Measurements from ENCODE around the gene STK32A.

The STK32A gene

GRCh38 chr5:147406636-147407035 is 171.8 kb downstream of the STK32A start:
- no peak for DNase-seq
- Histone ChIP-seq H3K4me3 (ENCODE audit: low read depth, low read length) (no peak overlapping the region), H3K27ac (peak overlapping the region; percentile 54), H3K27me3 (replicated peaks) (no peaks in the 10 kb centered on the region), H3K36me3 (replicated peaks) (no peaks in the 10 kb centered on the region)
- in situ Hi-C loops (cut with HindIII; ENCODE audit: low pct_ligation_motif_present, low sequenced_read_pairs) = no loop called here
- TF ChIP-seq, protein P1, sequence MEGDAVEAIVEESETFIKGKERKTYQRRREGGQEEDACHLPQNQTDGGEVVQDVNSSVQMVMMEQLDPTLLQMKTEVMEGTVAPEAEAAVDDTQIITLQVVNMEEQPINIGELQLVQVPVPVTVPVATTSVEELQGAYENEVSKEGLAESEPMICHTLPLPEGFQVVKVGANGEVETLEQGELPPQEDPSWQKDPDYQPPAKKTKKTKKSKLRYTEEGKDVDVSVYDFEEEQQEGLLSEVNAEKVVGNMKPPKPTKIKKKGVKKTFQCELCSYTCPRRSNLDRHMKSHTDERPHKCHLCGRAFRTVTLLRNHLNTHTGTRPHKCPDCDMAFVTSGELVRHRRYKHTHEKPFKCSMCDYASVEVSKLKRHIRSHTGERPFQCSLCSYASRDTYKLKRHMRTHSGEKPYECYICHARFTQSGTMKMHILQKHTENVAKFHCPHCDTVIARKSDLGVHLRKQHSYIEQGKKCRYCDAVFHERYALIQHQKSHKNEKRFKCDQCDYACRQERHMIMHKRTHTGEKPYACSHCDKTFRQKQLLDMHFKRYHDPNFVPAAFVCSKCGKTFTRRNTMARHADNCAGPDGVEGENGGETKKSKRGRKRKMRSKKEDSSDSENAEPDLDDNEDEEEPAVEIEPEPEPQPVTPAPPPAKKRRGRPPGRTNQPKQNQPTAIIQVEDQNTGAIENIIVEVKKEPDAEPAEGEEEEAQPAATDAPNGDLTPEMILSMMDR (IDR thresholded peaks at IDR 0.05; ENCODE audit: low read depth, low read length, missing control alignments) = no peak

DNA sequence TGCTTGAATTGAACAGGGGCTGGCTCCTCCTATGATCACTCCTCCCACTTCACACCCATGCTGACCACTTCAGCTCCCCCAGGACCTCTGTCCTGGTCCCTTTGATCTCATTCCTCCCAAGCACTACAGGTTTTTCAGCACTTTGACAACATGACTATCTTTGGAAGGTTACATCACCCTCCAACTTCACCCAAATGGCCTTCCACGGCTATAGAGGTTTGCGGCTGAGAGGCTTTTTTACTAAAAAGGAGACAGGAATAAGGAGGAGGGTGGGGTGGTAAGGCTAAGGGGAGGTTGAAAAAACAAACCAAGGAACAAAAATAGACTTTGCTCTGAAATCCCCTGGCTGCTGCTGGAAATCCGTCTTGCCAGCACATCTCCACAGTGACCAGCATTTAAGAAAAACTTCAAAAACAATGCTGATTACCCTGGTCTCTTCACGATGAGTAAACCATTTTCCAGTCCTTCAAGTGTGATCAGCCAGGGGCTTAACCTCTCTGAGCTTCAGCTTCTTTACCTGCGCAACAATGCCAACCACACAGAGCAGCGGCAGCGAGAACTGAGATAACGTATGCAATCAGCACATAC is 172.4 kb downstream of the STK32A start:
- DNase-seq = peak; percentile 58
- TF ChIP-seq, protein P1 (IDR thresholded peaks at IDR 0.05; ENCODE audit: low read depth, low read length, missing control alignments) = no peak
- Histone ChIP-seq H3K36me3 (replicated peaks) (no peaks in the 10 kb centered on the region), H3K27me3 (replicated peaks) (no peaks in the 10 kb centered on the region), H3K4me3 (ENCODE audit: low read depth, low read length) (no peak overlapping the region), H3K27ac (peak overlapping the region; percentile 54)
- in situ Hi-C loops (cut with HindIII; ENCODE audit: low pct_ligation_motif_present, low sequenced_read_pairs) = no loop called here

GRCh38 chr5:147408980-147409379 is 174.2 kb downstream of the STK32A start:
- TF ChIP-seq, protein P1 (IDR thresholded peaks at IDR 0.05; ENCODE audit: low read depth, low read length, missing control alignments) = no peak
- Histone ChIP-seq H3K27me3 (replicated peaks) (no peaks in the 10 kb centered on the region), H3K36me3 (replicated peaks) (no peaks in the 10 kb centered on the region), H3K4me3 (ENCODE audit: low read depth, low read length) (no peak overlapping the region), H3K27ac (no peak overlapping the region)
- DNase-seq = no peak
- in situ Hi-C loops (cut with HindIII; ENCODE audit: low pct_ligation_motif_present, low sequenced_read_pairs) = no loop called here

DNA sequence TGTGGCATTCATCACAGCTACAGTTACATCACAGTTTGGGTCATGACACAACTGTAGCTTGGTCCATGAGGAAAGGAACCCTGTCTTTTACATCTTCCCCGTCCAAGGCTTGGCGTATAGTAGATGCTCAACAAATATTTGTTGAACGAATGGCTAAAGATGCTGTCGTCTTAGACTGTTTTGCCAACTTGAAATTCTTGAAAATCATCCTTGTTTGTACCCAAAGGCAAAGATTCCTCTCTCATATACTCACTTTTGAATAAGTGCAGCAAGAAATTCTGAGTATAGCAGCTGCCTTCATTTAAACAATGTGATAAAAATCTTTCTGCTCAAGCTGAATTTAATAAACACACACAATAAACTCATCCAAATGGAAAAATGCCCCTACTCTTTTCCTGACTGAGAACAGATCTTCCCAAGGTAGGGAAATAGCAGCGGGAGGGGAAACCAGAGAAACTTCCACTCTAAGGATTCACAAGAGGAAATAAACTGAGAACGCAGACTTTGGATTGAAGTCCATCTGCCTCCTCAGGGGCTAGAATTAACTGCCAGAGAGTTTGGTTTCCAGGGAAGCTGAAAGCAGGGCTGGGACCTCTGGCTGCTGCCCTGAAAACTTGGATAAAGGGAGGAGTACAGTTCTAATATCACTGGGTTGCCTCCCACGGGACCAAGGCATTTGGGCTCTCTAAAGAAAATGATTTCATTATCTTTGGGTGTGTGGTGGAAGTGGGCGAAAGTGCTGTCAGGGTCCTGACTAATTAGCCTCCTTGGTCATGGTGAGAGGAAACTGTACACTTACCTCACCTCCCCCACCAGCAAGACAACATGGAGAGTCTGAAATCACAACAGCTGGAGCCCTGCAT is 175.9 kb downstream of the STK32A start:
- Histone ChIP-seq H3K27ac (no peak overlapping the region), H3K27me3 (replicated peaks) (no peaks in the 10 kb centered on the region), H3K4me3 (ENCODE audit: low read depth, low read length) (no peak overlapping the region), H3K36me3 (replicated peaks) (no peaks in the 10 kb centered on the region)
- DNase-seq = no peak
- in situ Hi-C loops (cut with HindIII; ENCODE audit: low pct_ligation_motif_present, low sequenced_read_pairs) = no loop called here
- TF ChIP-seq, protein P1 (IDR thresholded peaks at IDR 0.05; ENCODE audit: low read depth, low read length, missing control alignments) = no peak

DNA sequence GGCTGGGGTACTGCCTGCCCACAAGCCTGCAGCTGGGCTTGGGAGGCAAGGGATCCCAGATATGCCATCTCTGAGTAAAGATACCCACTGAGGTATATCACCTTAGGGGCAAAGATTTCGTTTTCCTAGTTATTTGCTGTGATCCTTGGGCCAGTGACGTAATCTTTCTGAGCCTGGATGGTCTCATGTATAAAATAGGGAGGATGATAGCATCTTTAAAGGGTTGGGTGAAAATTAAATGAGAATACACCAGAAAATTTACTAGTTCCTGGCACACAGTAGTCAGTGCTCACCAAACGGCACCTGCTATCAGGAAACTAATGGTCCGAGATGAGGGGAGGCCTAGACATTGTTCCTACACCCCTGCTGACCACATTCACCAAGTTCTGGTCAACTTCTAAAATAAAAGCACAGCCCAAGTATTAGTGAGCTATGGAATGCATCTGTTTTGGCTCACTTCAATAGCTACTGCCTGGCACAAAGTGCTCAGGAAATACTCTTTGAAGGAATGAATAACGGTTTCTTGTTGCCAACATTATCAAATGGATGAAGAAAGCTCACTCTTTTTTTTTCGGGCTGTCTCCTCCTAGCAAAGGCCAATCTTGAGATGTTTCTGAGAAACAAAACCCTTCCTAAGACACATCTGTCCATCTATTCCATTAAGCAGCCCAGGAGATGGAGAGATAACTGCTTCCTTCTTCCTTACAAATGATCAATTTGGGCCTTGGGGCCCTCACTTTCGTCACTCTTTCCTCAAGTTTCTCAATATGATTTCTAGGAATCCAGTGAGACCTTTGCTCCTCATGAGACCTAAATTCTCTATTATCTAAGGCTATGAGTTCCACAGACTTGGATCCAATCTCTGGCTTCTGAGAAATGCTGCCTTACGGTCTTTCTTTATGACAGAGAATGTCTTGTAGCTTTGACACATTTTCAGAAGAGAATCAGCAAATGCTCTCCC is 176.8 kb downstream of the STK32A start:
- in situ Hi-C loops (cut with HindIII; ENCODE audit: low pct_ligation_motif_present, low sequenced_read_pairs) = no loop called here
- H3K27ac ChIP-seq = no peak overlapping the region
- H3K4me3 ChIP-seq (ENCODE audit: low read depth, low read length) = no peak overlapping the region
- no peaks in the 10 kb centered on the region for H3K36me3 ChIP-seq (replicated peaks)
- no peak for DNase-seq
- H3K27me3 ChIP-seq (replicated peaks) = no peaks in the 10 kb centered on the region
- TF ChIP-seq, protein P1 (IDR thresholded peaks at IDR 0.05; ENCODE audit: low read depth, low read length, missing control alignments) = no peak

All from brain microvascular endothelial cell (primary cell).